Lower lobe of right lung (tissue), 2 donors: ENCODE measurements around the gene TMEM106C. TPM values are rescaled to one million over a fixed set of nuclear protein-coding genes. Genes with fewer than 3 reads are reported as not detected.

Source experiments
- ATAC-seq, 2 donors: fragments of 200-7000 bp; cut with Tn5 transposase; one replicate each; pipeline ENCODE4 v1.9.1; 2020 to 2022; ENCODE audit warnings: mild to moderate bottlenecking in 2 of 2, moderate library complexity in 2 of 2
- DNase-seq: peaks from one replicate; pipeline ENCODE4 v3.0.0-alpha.2; 2020
- H3K27ac ChIP-seq: fragments of 200-600 bp; one replicate; pipeline ENCODE4 v1.8.0; 2022
- H3K27me3 ChIP-seq: fragments of 200-600 bp; one replicate; pipeline ENCODE4 v1.8.0; 2022; ENCODE audit warnings: low read depth
- H3K36me3 ChIP-seq: fragments of 200-600 bp; one replicate; pipeline ENCODE4 v1.8.0; 2022; ENCODE audit warnings: mild to moderate bottlenecking
- H3K4me1 ChIP-seq: fragments of 200-600 bp; one replicate; pipeline ENCODE4 v1.8.0; 2022
- H3K4me3 ChIP-seq: fragments of 200-600 bp; one replicate; pipeline ENCODE4 v1.8.0; 2022; ENCODE audit warnings: mild to moderate bottlenecking
- H3K9me3 ChIP-seq: fragments of 200-600 bp; one replicate; pipeline ENCODE4 v1.8.0; 2022
- CTCF ChIP-seq: fragments of 200-600 bp; IDR thresholded peaks from one replicate; pipeline ENCODE4 v1.8.0; 2022; ENCODE audit warnings: antibody characterized with exemption, mild to moderate bottlenecking
- intact Hi-C: fragments of 100-400 bp; cut with DNase I; formaldehyde crosslinking; loops from one replicate; pipeline ENCODE4 v1.11.0; 2022
- long read RNA-seq: library from polyadenylated mRNA; unstranded; transcript quantifications from one replicate; pipeline ENCODE4 v2.0.0, GENCODE V29; 2021
- total RNA-seq: library from RNA; stranded (reverse); fragmentation: NEBNext Ultra II Directional; extraction: Animal tissue kit (Norgen Biotek cat#: 25700); gene quantifications from one replicate; pipeline ENCODE4 v1.2.1, GENCODE V29; 2021
- donor health status: DM: no; HTN: yes; CAD: no; lungs with severe emphysema.

Gene TMEM106C
- total RNA-seq = 39.3 TPM
- long read RNA-seq, transcript TMEM106C-201 (8 exons, 1,394 nt) = minor isoform, 16 of 55 reads
- long read RNA-seq, transcript TMEM106C-220 (8 exons, 810 nt) = major isoform, 19 of 55 reads
- long read RNA-seq, partial matches to known transcripts = 7 of 55 reads
- long read RNA-seq, other reads (novel, unspliced or antisense) = 7 of 55 reads

GRCh38 chr12:47963340-47964040 is at the start of gene TMEM106C:
Gene TMEM106C, plus strand, starts transcription at chr12:47963596. Its CDS starts 641 bp downstream, at chr12:47964237.
- Histone ChIP-seq H3K27me3 (no peaks in the 10 kb centered on the region), H3K36me3 (peaks cover 17% of the 10 kb centered on the region), H3K4me1 (peaks cover 24% of the 10 kb centered on the region), H3K27ac (peak within 1 kb of the TSS; percentile 75), H3K9me3 (no peaks in the 10 kb centered on the region), H3K4me3 (peak within 1 kb of the TSS; percentile 93)
- peak; percentile 94 for TF ChIP-seq CTCF
- peak; percentile 99 for ATAC-seq
- intact Hi-C loops = no loop called here
- peak; percentile 94 for DNase-seq

GRCh38 chr12:47920913-47921312 is 42.5 kb upstream of the TMEM106C start:
- no peaks in the 10 kb centered on the region for H3K27me3 ChIP-seq
- H3K27ac ChIP-seq = no peak overlapping the region
- no peak for DNase-seq
- H3K4me1 ChIP-seq = no peaks in the 10 kb centered on the region
- H3K9me3 ChIP-seq = no peaks in the 10 kb centered on the region
- intact Hi-C loops = no loop called here
- no peak for TF ChIP-seq CTCF
- H3K36me3 ChIP-seq = no peaks in the 10 kb centered on the region
- no peak overlapping the region for H3K4me3 ChIP-seq
- no peak for ATAC-seq

- no peak overlapping the region for H3K4me3 ChIP-seq
- H3K27me3 ChIP-seq = no peaks in the 10 kb centered on the region
- H3K27ac ChIP-seq = no peak overlapping the region
- intact Hi-C loops = no loop called here
- no peak for TF ChIP-seq CTCF
- no peaks in the 10 kb centered on the region for H3K4me1 ChIP-seq
- ATAC-seq = no peak
- H3K36me3 ChIP-seq = no peaks in the 10 kb centered on the region
- DNase-seq = no peak
- H3K9me3 ChIP-seq = no peaks in the 10 kb centered on the region
Observed at GRCh38 chr12:47921907-47922306, 41.5 kb upstream of the TMEM106C start.

- Histone ChIP-seq H3K36me3 (no peaks in the 10 kb centered on the region), H3K9me3 (no peaks in the 10 kb centered on the region), H3K27me3 (no peaks in the 10 kb centered on the region), H3K27ac (no peak overlapping the region), H3K4me3 (no peak overlapping the region), H3K4me1 (no peaks in the 10 kb centered on the region)
- no peak for DNase-seq
- intact Hi-C loops = no loop called here
- TF ChIP-seq CTCF = no peak
- ATAC-seq = no peak
Observed at GRCh38 chr12:47927346-47927745, 36.0 kb upstream of the TMEM106C start.

GRCh38 chr12:47930634-47931033 is 32.8 kb upstream of the TMEM106C start:
- Histone ChIP-seq H3K4me3 (no peak overlapping the region), H3K4me1 (no peaks in the 10 kb centered on the region), H3K27me3 (no peaks in the 10 kb centered on the region), H3K36me3 (no peaks in the 10 kb centered on the region), H3K9me3 (no peaks in the 10 kb centered on the region), H3K27ac (no peak overlapping the region)
- ATAC-seq (no peak), DNase-seq (no peak)
- intact Hi-C loops = no loop called here
- no peak for TF ChIP-seq CTCF
